Fibroblast of skin of abdomen (primary cell): Measurements from ENCODE around the gene PTGES3. TPM values are rescaled to one million over a fixed set of nuclear protein-coding genes. Genes with fewer than 3 reads are reported as not detected.
"Not testable (repeated sequence)": the region's sequence is repeated elsewhere in the genome, so short reads cannot be mapped to it uniquely, and the experiment has no call there.

Experiments used
- DNase-seq: peaks from one replicate; pipeline ENCODE4 v3.0.0-alpha.2; 2013
- polyA plus RNA-seq, 2 experiments: library from polyadenylated mRNA; unstranded; fragments of 120-200 nt; gene quantifications; one replicate each; pipeline ENCODE4 v1.2.1, GENCODE V29; 2013; ENCODE audit not compliant: insufficient read length in 2 of 2

The PTGES3 gene
- 234 TPM for polyA plus RNA-seq (2013, experiment 1 of 2; ENCODE audit: insufficient read length)
- polyA plus RNA-seq (2013, experiment 2 of 2; ENCODE audit: insufficient read length) = 246 TPM

- peak; percentile 98 for DNase-seq
Observed at GRCh38 chr12:56688129-56688845, at the start of gene PTGES3. TSS of gene PTGES3 (minus strand) at chr12:56688284. CDS start at chr12:56687999, 285 bp downstream.

- no peak for DNase-seq
Observed at GRCh38 chr12:56728139-56728861, 40.2 kb upstream of the PTGES3 start.

GRCh38 chr12:56726196-56726675 is 38.2 kb upstream of the PTGES3 start:
- not testable (repeated sequence) for DNase-seq

- no peak for DNase-seq
Observed at GRCh38 chr12:56725723-56726102, 37.6 kb upstream of the PTGES3 start.

- peak; percentile 98 for DNase-seq
Observed at GRCh38 chr12:56724972-56725722, 37.1 kb upstream of the PTGES3 start, which contains the start of gene NACA. TSS of gene NACA (minus strand) at chr12:56725299. CDS start at chr12:56724521, 778 bp downstream.

- DNase-seq = no peak
Observed at GRCh38 chr12:56724701-56724971, 36.6 kb upstream of the PTGES3 start.

GRCh38 chr12:56723889-56724700 is 36.0 kb upstream of the PTGES3 start:
- peak; percentile 68 for DNase-seq

GRCh38 chr12:56723352-56723751 is 35.3 kb upstream of the PTGES3 start:
- DNase-seq = no peak

GRCh38 chr12:56722832-56723231 is 34.7 kb upstream of the PTGES3 start:
- DNase-seq = no peak

GRCh38 chr12:56721721-56722120 is 33.6 kb upstream of the PTGES3 start:
- DNase-seq = no peak

- no peak for DNase-seq
Observed at GRCh38 chr12:56721216-56721615, 33.1 kb upstream of the PTGES3 start.

- no peak for DNase-seq
Observed at GRCh38 chr12:56720731-56721151, 32.7 kb upstream of the PTGES3 start.

GRCh38 chr12:56719056-56719455 is 31.0 kb upstream of the PTGES3 start:
- no peak for DNase-seq

GRCh38 chr12:56718636-56719035 is 30.6 kb upstream of the PTGES3 start:
- no peak for DNase-seq

GRCh38 chr12:56718149-56718548 is 30.1 kb upstream of the PTGES3 start:
- no peak for DNase-seq

GRCh38 chr12:56716933-56717880 is 29.1 kb upstream of the PTGES3 start:
- no peak for DNase-seq

GRCh38 chr12:56716458-56716857 is 28.4 kb upstream of the PTGES3 start:
- DNase-seq = no peak

- DNase-seq = no peak
Observed at GRCh38 chr12:56715798-56716197, 27.7 kb upstream of the PTGES3 start.

- DNase-seq = no peak
Observed at GRCh38 chr12:56714431-56714929, 26.4 kb upstream of the PTGES3 start.

GRCh38 chr12:56713345-56713744 is 25.3 kb upstream of the PTGES3 start:
- DNase-seq = no peak
